Endothelial cell of umbilical vein (primary cell): ENCODE data around the gene NARS2. TPM values are rescaled to one million over a fixed set of nuclear protein-coding genes. Genes with fewer than 3 reads are reported as not detected.

ENCODE experiments used
- BruUV-seq: library from RNA; stranded (reverse); fragments of 400-500 nt; replicated peaks from 2 replicates; lab custom pipeline; 2021; lab: Mats Ljungman, UMichigan
- CTCF ChIA-PET: fragments of 300-600, 350-600 bp; sonication (Branson Sonifier 250); formaldehyde crosslinking; loops from one replicate; lab custom pipeline; 2021; ENCODE audit warnings: antibody characterized with exemption, inconsistent platforms; lab: Charles Lee
- POLR2A ChIA-PET: fragments of 300-600, 350-600 bp; sonication (Branson Sonifier 250); formaldehyde crosslinking; loops from one replicate; lab custom pipeline; 2021; ENCODE audit warnings: antibody characterized with exemption, inconsistent platforms; lab: Charles Lee
- DNase-seq: peaks from one replicate; pipeline ENCODE4 v3.0.0-alpha.2; 2011; ENCODE audit warnings: low read depth, low spot score
- FAIRE-seq: peaks from 2 replicates; lab custom pipeline; 2011; peaks lifted over from hg19 to GRCh38; lab: Jason Lieb, UNC
- H2AFZ ChIP-seq: 2 replicates; pipeline ENCODE4 v1.6.0; 2012; ENCODE audit warnings: low read depth, low read length, control low read depth, inconsistent platforms
- H3K27ac ChIP-seq: 2 replicates; pipeline ENCODE4 v1.5.1; 2011; ENCODE audit warnings: low read depth, mild to moderate bottlenecking, control low read depth, low read length, moderate library complexity; ENCODE audit not compliant: insufficient read depth
- H3K27me3 ChIP-seq, 2 experiments: 2 replicates each; pipeline versions ENCODE4 v1.6.0 to v1.6.1; 2011; ENCODE audit warnings: low read length in 2 of 2, mixed read lengths in 1 of 2; ENCODE audit not compliant: control insufficient read depth in 2 of 2, insufficient read depth in 2 of 2
- H3K36me3 ChIP-seq, 2 experiments: 2 replicates in 1 of 2; 3 replicates in 1 of 2; pipeline ENCODE4 v1.5.1; 2011; ENCODE audit warnings: low read length in 2 of 2, mild to moderate bottlenecking in 1 of 2, moderate library complexity in 1 of 2; ENCODE audit not compliant: control insufficient read depth in 2 of 2, insufficient read depth in 2 of 2; ENCODE audit errors: extremely low read depth in 1 of 2
- H3K4me1 ChIP-seq: 3 replicates; pipeline ENCODE4 v1.5.1; 2011; ENCODE audit warnings: mild to moderate bottlenecking, low read length; ENCODE audit not compliant: control insufficient read depth, insufficient read depth; ENCODE audit errors: extremely low read depth
- H3K4me2 ChIP-seq: 2 replicates; pipeline ENCODE4 v1.6.1; 2011; ENCODE audit warnings: low read length, control low read depth, mixed read lengths; ENCODE audit not compliant: insufficient read depth
- H3K4me3 ChIP-seq, 3 experiments: fragments of 200-600 bp in 1 of 3; sonication (generic), shearing (Covaris generic) in 1 of 3; replicated peaks in 1 of 3; 2 replicates each; pipeline ENCODE4 v1.5.1; 2011 to 2016; ENCODE audit warnings: control low read depth in 3 of 3, low read length in 3 of 3, mild to moderate bottlenecking in 2 of 3, inconsistent platforms in 1 of 3, low read depth in 1 of 3, moderate library complexity in 1 of 3; ENCODE audit not compliant: insufficient read depth in 1 of 3
- H3K79me2 ChIP-seq: 2 replicates; pipeline ENCODE4 v1.6.0; 2012; ENCODE audit warnings: low read length, inconsistent platforms; ENCODE audit not compliant: control insufficient read depth, insufficient read depth
- H3K9ac ChIP-seq: replicated peaks from 2 replicates; pipeline ENCODE3; 2011; ENCODE audit warnings: low read length, control low read depth; ENCODE audit not compliant: insufficient read depth; ENCODE audit errors: extremely low read depth
- H3K9me1 ChIP-seq: replicated peaks from 3 replicates; pipeline ENCODE4 v1.6.0; 2011; ENCODE audit warnings: mild to moderate bottlenecking, low read length; ENCODE audit not compliant: control insufficient read depth, insufficient read depth; ENCODE audit errors: extremely low read depth
- H3K9me3 ChIP-seq: replicated peaks from 2 replicates; pipeline ENCODE4 v1.5.1; 2012; ENCODE audit warnings: low read length, inconsistent platforms; ENCODE audit not compliant: control insufficient read depth, insufficient read depth
- H4K20me1 ChIP-seq: replicated peaks from 2 replicates; pipeline ENCODE3; 2011; ENCODE audit warnings: mild to moderate bottlenecking, low read length; ENCODE audit not compliant: control insufficient read depth, insufficient read depth; ENCODE audit errors: extremely low read depth
- CTCF ChIP-seq, 2 donors: IDR thresholded peaks; 1 replicate in 1 of 2; 2 replicates in 1 of 2; pipeline ENCODE4 v1.5.1; 2011; ENCODE audit warnings: low read length in 2 of 2, mild to moderate bottlenecking in 2 of 2, moderate library complexity in 2 of 2, control low read depth in 1 of 2, inconsistent platforms in 1 of 2, low read depth in 1 of 2; ENCODE audit not compliant: insufficient read depth in 1 of 2; ENCODE audit errors: extremely low read depth in 1 of 2
- EZH2 ChIP-seq: IDR thresholded peaks from 2 replicates; pipeline ENCODE4 v1.6.1; 2012; ENCODE audit warnings: borderline replicate concordance, low read depth, mild to moderate bottlenecking, moderate library complexity, low read length, inconsistent platforms; ENCODE audit not compliant: severe bottlenecking
- FOS ChIP-seq: IDR thresholded peaks from 2 replicates; pipeline ENCODE4 v1.6.1; 2011; ENCODE audit warnings: mild to moderate bottlenecking, low read length, moderate library complexity, borderline replicate concordance; ENCODE audit not compliant: insufficient read depth
- GATA2 ChIP-seq: IDR thresholded peaks from 2 replicates; pipeline ENCODE4 v1.7.0; 2011; ENCODE audit warnings: low read depth, mild to moderate bottlenecking, moderate library complexity, mixed read lengths, low read length; ENCODE audit not compliant: insufficient read length, insufficient read depth
- JUN ChIP-seq: IDR thresholded peaks from 2 replicates; pipeline ENCODE4 v1.6.1; 2011; ENCODE audit warnings: borderline replicate concordance, low read depth; ENCODE audit not compliant: insufficient read length, insufficient read depth
- MAX ChIP-seq: IDR thresholded peaks from 2 replicates; pipeline ENCODE4 v1.6.1; 2011; ENCODE audit not compliant: insufficient read depth, insufficient read length
- MYC ChIP-seq: IDR thresholded peaks from one replicate; pipeline ENCODE4 v1.6.1; 2011; ENCODE audit warnings: mild to moderate bottlenecking, low read depth, low read length
- POLR2A ChIP-seq: IDR thresholded peaks from 2 replicates; pipeline ENCODE4 v1.6.1; 2012; ENCODE audit warnings: low read depth, mild to moderate bottlenecking, control low read depth, low read length
- POLR2AphosphoS5 ChIP-seq: IDR thresholded peaks from 2 replicates; pipeline ENCODE4 v1.6.1; 2012; ENCODE audit warnings: low read depth, mild to moderate bottlenecking, control low read depth, low read length, moderate library complexity; ENCODE audit not compliant: insufficient read depth
- dilution Hi-C: fragments of 300-500 bp; cut with MboI; formaldehyde crosslinking; loops from one replicate; pipeline ENCODE4 v1.15.0; 2019; ENCODE audit warnings: low sequenced_read_pairs; ENCODE audit not compliant: extremely low pct_ligation_motif_present
- intact Hi-C: fragments of 100-400 bp; cut with micrococcal nuclease; formaldehyde crosslinking; loops from one replicate; pipeline ENCODE4 v1.10.0; 2022
- polyA plus RNA-seq, 4 experiments: library from polyadenylated mRNA; depleted of rRNA in 3 of 4; stranded (reverse) in 3 of 4; unstranded in 1 of 4; fragments of >200 nt; gene quantifications; 2 replicates each; pipeline versions ENCODE4 v1.2.1 to v1.2.3, GENCODE V29; 2011 to 2012; ENCODE audit warnings: missing spikeins in 1 of 4
- total RNA-seq: library from RNA; stranded (reverse); gene quantifications from 2 replicates; pipeline ENCODE4 v1.2.3, GENCODE V29; 2021

The NARS2 gene
- total and polyA plus RNA-seq, 2 donors (not counting 3 experiments of a cell fraction or from before 2014, with no cell fraction given) = 6.9 to 16.7 TPM

GRCh38 chr11:78540256-78540655 is 34.4 kb downstream of the NARS2 start:
- TF ChIP-seq POLR2AphosphoS5 = no peak
- TF ChIP-seq POLR2A = no peak
- no peak for TF ChIP-seq MAX
- no peak for TF ChIP-seq FOS
- no peak for TF ChIP-seq CTCF (IDR thresholded peaks at IDR 0.05; ENCODE audit: extremely low read depth in 1 of 2, insufficient read depth in 1 of 2, low read depth in 1 of 2, low read length in 2 of 2)
- no peak for TF ChIP-seq GATA2
- TF ChIP-seq EZH2 = no peak
- TF ChIP-seq MYC = no peak
- no peak for TF ChIP-seq JUN
- no peaks in the 10 kb centered on the region for H3K79me2 ChIP-seq
- no peaks in the 10 kb centered on the region for H4K20me1 ChIP-seq
- intact Hi-C loops (no loop called here), dilution Hi-C loops (no loop called here)
- H3K4me1 ChIP-seq = peaks cover 6% of the 10 kb centered on the region
- no peaks in the 10 kb centered on the region for H3K27me3 ChIP-seq
- DNase-seq (no peak), FAIRE-seq (no peak)
- no peaks in the 10 kb centered on the region for H3K9me3 ChIP-seq
- H2AFZ ChIP-seq = no peak overlapping the region
- POLR2A ChIA-PET = no interaction called here
- H3K9me1 ChIP-seq = no peaks in the 10 kb centered on the region
- H3K36me3 ChIP-seq = no peaks in the 10 kb centered on the region
- no peak overlapping the region for H3K9ac ChIP-seq
- no TSS peak for BruUV-seq
- no peak overlapping the region for H3K4me2 ChIP-seq
- no peak overlapping the region for H3K4me3 ChIP-seq
- CTCF ChIA-PET = interaction anchor here (2.5 kb wide), 1 partner anchor 24 kb away, joined by 9 read pairs; no protein-coding TSS in a partner anchor
- no peak overlapping the region for H3K27ac ChIP-seq
